T-helper 2 cell treated with Interferon-gamma antibody and Interleukin-4, amounts not matched to agents 100 ng/mL and 5 ng/mL, for 36 hours (primary cell): ENCODE data around the gene WFDC10B. TPM values are rescaled to one million over a fixed set of nuclear protein-coding genes. Genes with fewer than 3 reads are reported as not detected.
"Not testable (repeated sequence)": the region's sequence is repeated elsewhere in the genome, so short reads cannot be mapped to it uniquely, and the experiment has no call there.

Experiments
- intact Hi-C: fragments of 100-400 bp; cut with micrococcal nuclease; formaldehyde crosslinking; loops from one replicate; pipeline ENCODE4 v1.15.1; 2023
- total RNA-seq: library from RNA; stranded (reverse); gene quantifications from 2 replicates; pipeline ENCODE4 v1.2.3, GENCODE V29; 2022

WFDC10B gene
- total RNA-seq: not detected in 2 replicates

- intact Hi-C loops: no loop called here
These were observed at the start of gene WFDC10B for GRCh38 chr20:45704969-45705637. Gene WFDC10B (minus strand): TSS chr20:45705019. CDS start chr20:45685992, 19,027 bp downstream.

- intact Hi-C loops: no loop called here
These were observed 47.9 kb upstream of the WFDC10B start for GRCh38 chr20:45752746-45753145.

- intact Hi-C loops: no loop called here
These were observed 46.9 kb upstream of the WFDC10B start for GRCh38 chr20:45751721-45752120.

- intact Hi-C loops: no loop called here
These were observed 40.2 kb upstream of the WFDC10B start for GRCh38 chr20:45745015-45745414.

- intact Hi-C loops: no loop called here
These were observed 37.8 kb upstream of the WFDC10B start for GRCh38 chr20:45742596-45742995.

GRCh38 chr20:45735988-45736387, 31.2 kb upstream of the WFDC10B start:
- intact Hi-C loops: no loop called here

- intact Hi-C loops: no loop called here
These were observed 30.7 kb upstream of the WFDC10B start for GRCh38 chr20:45735552-45735951.

- intact Hi-C loops: no loop called here
These were observed 27.4 kb upstream of the WFDC10B start for GRCh38 chr20:45732199-45732598.

- intact Hi-C loops: no loop called here
These were observed 22.2 kb upstream of the WFDC10B start for GRCh38 chr20:45727044-45727443.

- intact Hi-C loops: no loop called here
These were observed 20.3 kb upstream of the WFDC10B start for GRCh38 chr20:45725134-45725533.

GRCh38 chr20:45722047-45722446, 17.2 kb upstream of the WFDC10B start, which contains the start of gene SPINT4:
Gene SPINT4 (plus strand): TSS chr20:45722347. CDS start chr20:45722368, 21 bp downstream.
- intact Hi-C loops: no loop called here

- intact Hi-C loops: not testable (repeated sequence)
These were observed 11.4 kb upstream of the WFDC10B start for GRCh38 chr20:45716141-45716688.

- intact Hi-C loops: no loop called here
These were observed 2.9 kb downstream of the WFDC10B start, which contains the start of gene WFDC13 for GRCh38 chr20:45701873-45702272. Gene WFDC13 (plus strand): TSS chr20:45702038. CDS start chr20:45702124, 86 bp downstream.

GRCh38 chr20:45701104-45701503, 3.7 kb downstream of the WFDC10B start:
- intact Hi-C loops: no loop called here

- intact Hi-C loops: no loop called here
These were observed 9.3 kb downstream of the WFDC10B start for GRCh38 chr20:45695496-45695895.

GRCh38 chr20:45693346-45693745, 11.5 kb downstream of the WFDC10B start:
- intact Hi-C loops: not testable (repeated sequence)

GRCh38 chr20:45685896-45686295, 18.9 kb downstream of the WFDC10B start:
- intact Hi-C loops: no loop called here

- intact Hi-C loops: no loop called here
These were observed 25.2 kb downstream of the WFDC10B start for GRCh38 chr20:45679650-45680049.

- intact Hi-C loops: no loop called here
These were observed 32.1 kb downstream of the WFDC10B start for GRCh38 chr20:45672765-45673164.

- intact Hi-C loops: no loop called here
These were observed 34.7 kb downstream of the WFDC10B start, which contains the start of gene WFDC11 for GRCh38 chr20:45670139-45670538. Gene WFDC11 (minus strand): TSS chr20:45670239. CDS start chr20:45650600, 19,639 bp downstream.

GRCh38 chr20:45657038-45657437, 47.8 kb downstream of the WFDC10B start:
- intact Hi-C loops: not testable (repeated sequence)

GRCh38 chr20:45651726-45652125, 53.1 kb downstream of the WFDC10B start:
- intact Hi-C loops: not testable (repeated sequence)
